Stimulated activated CD8-positive, alpha-beta memory T cell treated with anti-CD3 and anti-CD28 coated beads, Interleukin-7, amount 100 ng/mL, for 48 hours (primary cell): ENCODE results near the gene PLGLB1.
"Not testable (repeated sequence)": the region's sequence is repeated elsewhere in the genome, so short reads cannot be mapped to it uniquely, and the experiment has no call there.

Experiments used
- DNase-seq, 2 donors: peaks; one replicate each; pipeline ENCODE4 v3.0.0-alpha.2; 2020; ENCODE audit warnings: low read depth in 1 of 2; ENCODE audit errors: extremely low read depth in 1 of 2

The PLGLB1 gene

GRCh38 chr2:87021744-87022143, at the start of gene PLGLB1:
Gene PLGLB1, minus strand, starts transcription at chr2:87021844. Its CDS starts 61 bp downstream, at chr2:87021783.
- DNase-seq: not testable (repeated sequence)

GRCh38 chr2:87064305-87064704, 42.7 kb upstream of the PLGLB1 start:
- not testable (repeated sequence) for DNase-seq

GRCh38 chr2:87063431-87063830, 41.8 kb upstream of the PLGLB1 start:
- DNase-seq: not testable (repeated sequence)

- DNase-seq: not testable (repeated sequence)
Measured at GRCh38 chr2:87061519-87061918, 39.9 kb upstream of the PLGLB1 start.

- DNase-seq: not testable (repeated sequence)
Measured at GRCh38 chr2:87057606-87058005, 36.0 kb upstream of the PLGLB1 start.

GRCh38 chr2:87056843-87057242, 35.2 kb upstream of the PLGLB1 start:
- not testable (repeated sequence) for DNase-seq

GRCh38 chr2:87056435-87056834, 34.8 kb upstream of the PLGLB1 start:
- DNase-seq: not testable (repeated sequence)

- not testable (repeated sequence) for DNase-seq
Measured at GRCh38 chr2:87054375-87054774, 32.7 kb upstream of the PLGLB1 start.

- not testable (repeated sequence) for DNase-seq
Measured at GRCh38 chr2:87041321-87041978, 19.8 kb upstream of the PLGLB1 start.

- not testable (repeated sequence) for DNase-seq
Measured at GRCh38 chr2:87028607-87029006, 7.0 kb upstream of the PLGLB1 start.

- not testable (repeated sequence) for DNase-seq
Measured at GRCh38 chr2:87026816-87027215, 5.2 kb upstream of the PLGLB1 start.

GRCh38 chr2:87025927-87026326, 4.3 kb upstream of the PLGLB1 start:
- not testable (repeated sequence) for DNase-seq

GRCh38 chr2:87023988-87024615, 2.5 kb upstream of the PLGLB1 start:
- not testable (repeated sequence) for DNase-seq

- not testable (repeated sequence) for DNase-seq
Measured at GRCh38 chr2:87021043-87021442, 601 bp downstream of the PLGLB1 start.

GRCh38 chr2:87019053-87019452, 2.6 kb downstream of the PLGLB1 start:
- DNase-seq: not testable (repeated sequence)

GRCh38 chr2:87014489-87015169, 7.0 kb downstream of the PLGLB1 start:
- DNase-seq: not testable (repeated sequence)

GRCh38 chr2:87004398-87004797, 17.2 kb downstream of the PLGLB1 start:
- DNase-seq: not testable (repeated sequence)
